D721Med (cell line): Measurements from ENCODE around the gene AQP12B.
"Not testable (repeated sequence)": the region's sequence is repeated elsewhere in the genome, so short reads cannot be mapped to it uniquely, and the experiment has no call there.

Experiments used
- DNase-seq: peaks from one replicate; pipeline ENCODE4 v3.0.0; 2011; ENCODE audit warnings: low spot score; ENCODE audit not compliant: insufficient read length
- FAIRE-seq: peaks from 2 replicates; lab custom pipeline; 2011; peaks lifted over from hg19 to GRCh38; lab: Jason Lieb, UNC
- TF ChIP-seq, protein P1 (sequence below): IDR thresholded peaks from 2 replicates; pipeline ENCODE4 v1.5.1; 2012; ENCODE audit warnings: mild to moderate bottlenecking, control low read depth; ENCODE audit not compliant: insufficient read depth; ENCODE audit errors: missing control alignments

The AQP12B gene

DNA sequence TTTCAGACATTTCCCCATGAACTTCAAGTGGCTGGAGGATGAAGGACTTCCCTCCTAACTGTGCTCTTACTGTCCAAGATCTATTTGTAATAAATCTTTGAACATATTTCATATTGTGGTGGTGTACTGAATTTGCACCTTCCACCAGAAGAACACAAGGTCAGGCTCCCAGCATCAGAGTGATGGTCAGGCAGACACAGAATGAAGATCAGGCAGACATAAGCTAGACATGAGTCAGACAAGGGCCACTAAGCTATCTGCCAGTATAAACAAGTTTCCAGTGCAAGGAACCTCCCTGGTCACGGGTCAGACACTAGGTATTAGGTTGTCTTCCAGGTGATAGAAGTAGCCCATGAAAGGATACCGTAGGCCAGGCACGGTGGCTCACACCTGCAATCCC, 20.0 kb downstream of the AQP12B start:
- FAIRE-seq (no peak), DNase-seq (no peak)
- TF ChIP-seq, protein P1, sequence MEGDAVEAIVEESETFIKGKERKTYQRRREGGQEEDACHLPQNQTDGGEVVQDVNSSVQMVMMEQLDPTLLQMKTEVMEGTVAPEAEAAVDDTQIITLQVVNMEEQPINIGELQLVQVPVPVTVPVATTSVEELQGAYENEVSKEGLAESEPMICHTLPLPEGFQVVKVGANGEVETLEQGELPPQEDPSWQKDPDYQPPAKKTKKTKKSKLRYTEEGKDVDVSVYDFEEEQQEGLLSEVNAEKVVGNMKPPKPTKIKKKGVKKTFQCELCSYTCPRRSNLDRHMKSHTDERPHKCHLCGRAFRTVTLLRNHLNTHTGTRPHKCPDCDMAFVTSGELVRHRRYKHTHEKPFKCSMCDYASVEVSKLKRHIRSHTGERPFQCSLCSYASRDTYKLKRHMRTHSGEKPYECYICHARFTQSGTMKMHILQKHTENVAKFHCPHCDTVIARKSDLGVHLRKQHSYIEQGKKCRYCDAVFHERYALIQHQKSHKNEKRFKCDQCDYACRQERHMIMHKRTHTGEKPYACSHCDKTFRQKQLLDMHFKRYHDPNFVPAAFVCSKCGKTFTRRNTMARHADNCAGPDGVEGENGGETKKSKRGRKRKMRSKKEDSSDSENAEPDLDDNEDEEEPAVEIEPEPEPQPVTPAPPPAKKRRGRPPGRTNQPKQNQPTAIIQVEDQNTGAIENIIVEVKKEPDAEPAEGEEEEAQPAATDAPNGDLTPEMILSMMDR = no peak

DNA sequence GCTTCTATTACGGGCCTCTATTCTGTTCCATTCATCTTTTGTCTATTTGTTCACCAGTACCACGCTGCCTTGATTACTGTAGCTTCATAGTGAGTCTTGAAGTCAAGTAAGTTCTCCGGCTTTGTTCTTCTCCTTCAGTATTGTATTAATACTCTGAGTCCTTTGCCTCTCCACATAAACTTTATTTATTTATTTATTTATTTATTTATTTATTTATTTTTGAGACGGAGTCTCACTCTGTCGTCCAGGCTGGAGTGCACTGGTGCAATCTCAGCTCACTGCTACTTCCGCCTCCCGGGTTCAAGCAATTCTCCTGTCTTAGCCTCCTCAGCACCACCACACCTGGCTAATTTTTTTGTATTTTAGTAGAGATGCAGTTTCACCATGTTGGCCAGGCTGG, 22.8 kb downstream of the AQP12B start:
- not testable (repeated sequence) for FAIRE-seq, DNase-seq

- DNase-seq = no peak
- no peak for FAIRE-seq
- TF ChIP-seq, protein P1 = no peak
These were observed 26.5 kb downstream of the AQP12B start for GRCh38 chr2:240655931-240656886.

- DNase-seq (peak; percentile 2), FAIRE-seq (no peak)
- TF ChIP-seq, protein P1 = no peak
These were observed 31.5 kb downstream of the AQP12B start for GRCh38 chr2:240651185-240651584.

- TF ChIP-seq, protein P1 = no peak
- peak; percentile 2 for DNase-seq
- FAIRE-seq = no peak
These were observed 32.3 kb downstream of the AQP12B start for GRCh38 chr2:240650254-240650965.

DNA sequence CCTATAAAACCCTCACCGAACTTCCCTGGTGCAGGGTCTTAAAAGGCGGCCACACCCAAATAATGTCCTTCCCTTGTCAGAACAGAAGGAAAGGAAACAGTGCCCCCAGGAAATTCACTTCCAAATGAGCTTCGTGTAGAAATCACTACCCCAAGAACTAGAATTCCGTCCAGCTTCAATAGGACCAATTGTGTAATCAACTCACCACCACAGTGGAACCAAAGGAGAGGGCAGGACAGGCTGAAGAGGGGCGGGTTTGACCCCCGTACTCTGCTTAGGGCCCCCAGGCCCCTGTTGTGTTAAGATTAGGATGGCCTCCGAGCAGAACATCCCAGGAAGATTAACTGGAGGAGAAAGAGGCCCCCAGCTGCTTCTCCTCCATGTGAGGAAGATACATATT, 33.4 kb downstream of the AQP12B start:
- TF ChIP-seq, protein P1 = no peak
- FAIRE-seq (no peak), DNase-seq (peak; percentile 2)

GRCh38 chr2:240648650-240649275, 33.9 kb downstream of the AQP12B start:
- TF ChIP-seq, protein P1 = no peak
- DNase-seq = peak; percentile 6
- no peak for FAIRE-seq
